GM23338 (cell line): ENCODE measurements around the gene PPIP5K2. TPM values are rescaled to one million over a fixed set of nuclear protein-coding genes. Genes with fewer than 3 reads are reported as not detected.

Source experiments
- ATAC-seq: fragments of 200-7000 bp; cut with Tn5 transposase; 3 replicates; pipeline ENCODE4 v1.9.1; 2020
- DNase-seq: peaks from one replicate; pipeline ENCODE4 v3.0.0-alpha.2; 2015; ENCODE audit warnings: low spot score
- H2AFZ ChIP-seq: fragments of 200-600 bp; sonication (generic); 2 replicates; pipeline ENCODE4 v1.8.0; 2016; ENCODE audit warnings: antibody characterized with exemption, mild to moderate bottlenecking, moderate library complexity
- H3F3A ChIP-seq: fragments of 200-600 bp; sonication (generic); replicated peaks from 2 replicates; pipeline ENCODE4 v1.8.0; 2017; ENCODE audit warnings: antibody characterized with exemption, mixed run types, low read depth
- H3K27ac ChIP-seq: fragments of 200-600 bp; sonication (generic); 2 replicates; pipeline ENCODE4 v1.6.1; 2016; ENCODE audit warnings: low read depth
- H3K27me3 ChIP-seq: fragments of 200-600 bp; sonication (generic); 2 replicates; pipeline ENCODE4 v1.8.0; 2016; ENCODE audit warnings: mild to moderate bottlenecking, mixed run types, moderate library complexity; ENCODE audit not compliant: insufficient read depth
- H3K36me3 ChIP-seq: fragments of 200-600 bp; sonication (generic); 2 replicates; pipeline ENCODE4 v1.8.0; 2016; ENCODE audit warnings: mild to moderate bottlenecking; ENCODE audit not compliant: insufficient read depth
- H3K4me1 ChIP-seq: fragments of 200-600 bp; sonication (generic); 2 replicates; pipeline ENCODE4 v1.8.0; 2016; ENCODE audit warnings: mild to moderate bottlenecking, moderate library complexity; ENCODE audit not compliant: insufficient read depth
- H3K4me2 ChIP-seq: fragments of 200-600 bp; sonication (generic); 2 replicates; pipeline ENCODE4 v1.7.1; 2017; ENCODE audit warnings: mixed run types
- H3K4me3 ChIP-seq: fragments of 200-600 bp; sonication (generic); 2 replicates; pipeline ENCODE4 v1.6.1; 2016; ENCODE audit warnings: mixed run types
- H3K79me2 ChIP-seq: fragments of 200-600 bp; sonication (generic); replicated peaks from 2 replicates; pipeline ENCODE4 v1.8.0; 2017; ENCODE audit warnings: mild to moderate bottlenecking; ENCODE audit not compliant: insufficient read depth
- H3K9me2 ChIP-seq: fragments of 200-600 bp; sonication (generic); 2 replicates; pipeline ENCODE4 v1.8.0; 2017; ENCODE audit not compliant: insufficient read depth
- H4K20me1 ChIP-seq: fragments of 200-600 bp; sonication (generic); replicated peaks from 2 replicates; pipeline ENCODE4 v1.8.0; 2017; ENCODE audit warnings: mild to moderate bottlenecking; ENCODE audit not compliant: insufficient read depth
- H3K27ac Mint-ChIP-seq: 2 replicates; pipeline ENCODE4 v1.8.0; 2020; ENCODE audit warnings: inconsistent platforms, mild to moderate bottlenecking, moderate library complexity, mixed read lengths
- H3K27me3 Mint-ChIP-seq: 3 replicates; pipeline ENCODE4 v1.8.0; 2022; ENCODE audit warnings: low read depth, mild to moderate bottlenecking, moderate library complexity, mixed read lengths, inconsistent platforms; ENCODE audit not compliant: insufficient read depth, poor library complexity
- H3K36me3 Mint-ChIP-seq: 3 replicates; pipeline ENCODE4 v1.8.0; 2021; ENCODE audit warnings: low read depth, mild to moderate bottlenecking, inconsistent platforms, moderate library complexity, mixed read lengths
- H3K4me1 Mint-ChIP-seq: 3 replicates; pipeline ENCODE4 v1.8.0; 2020; ENCODE audit warnings: mild to moderate bottlenecking, inconsistent platforms, mixed read lengths
- H3K4me3 Mint-ChIP-seq: 3 replicates; pipeline ENCODE4 v1.8.0; 2021; ENCODE audit warnings: moderate library complexity, mild to moderate bottlenecking, inconsistent platforms, mixed read lengths
- H3K9me3 Mint-ChIP-seq: 3 replicates; pipeline ENCODE4 v1.8.0; 2020; ENCODE audit warnings: moderate library complexity, mild to moderate bottlenecking, inconsistent platforms, mixed read lengths
- EZH2 ChIP-seq: fragments of 200-600 bp; sonication (generic); IDR thresholded peaks from one replicate; pipeline ENCODE4 v1.8.0; 2017; ENCODE audit warnings: antibody characterized with exemption, mild to moderate bottlenecking, low read depth; ENCODE audit not compliant: unreplicated experiment
- EZH2phosphoT487 ChIP-seq: fragments of 200-600 bp; sonication (generic); IDR thresholded peaks from one replicate; pipeline ENCODE4 v1.8.1; 2018; ENCODE audit warnings: antibody characterized with exemption; ENCODE audit not compliant: unreplicated experiment
- JUNB ChIP-seq: IDR thresholded peaks from one replicate; pipeline ENCODE4 v1.6.1; 2016; ENCODE audit warnings: antibody characterized with exemption; ENCODE audit not compliant: unreplicated experiment
- NANOG ChIP-seq: IDR thresholded peaks from 2 replicates; pipeline ENCODE4 v1.6.1; 2016; ENCODE audit warnings: antibody characterized with exemption, borderline replicate concordance
- POLR2AphosphoS5 ChIP-seq: IDR thresholded peaks from 2 replicates; pipeline ENCODE4 v1.6.1; 2016; ENCODE audit warnings: antibody characterized with exemption, low read depth
- ZNF331 ChIP-seq: fragments of 250-450 bp; sonication (Bioruptor Pico); IDR thresholded peaks from 2 replicates; pipeline ENCODE4 v1.5.0; 2020; ENCODE audit warnings: low read depth, mild to moderate bottlenecking, moderate library complexity
- ZNF462 ChIP-seq: fragments of 250-450 bp; sonication (Bioruptor Pico); IDR thresholded peaks from 2 replicates; pipeline ENCODE4 v1.5.0; 2020; ENCODE audit warnings: mild to moderate bottlenecking, moderate library complexity
- polyA plus RNA-seq: library from polyadenylated mRNA; unstranded; fragments of >200 nt; fragmentation: Nextera tagmentation; extraction: Ambion mirVana; gene quantifications from 2 replicates; pipeline ENCODE4 v1.2.1, GENCODE V29; 2016
- total RNA-seq: library from RNA; depleted of rRNA; stranded (reverse); fragments of >200 nt; shearing (Covaris generic); gene quantifications from 2 replicates; pipeline ENCODE4 v1.2.3, GENCODE V29; 2014

PPIP5K2 gene
- total and polyA plus RNA-seq, 2 experiments from 2014 or later = 41.7 to 45.4 TPM

DNA sequence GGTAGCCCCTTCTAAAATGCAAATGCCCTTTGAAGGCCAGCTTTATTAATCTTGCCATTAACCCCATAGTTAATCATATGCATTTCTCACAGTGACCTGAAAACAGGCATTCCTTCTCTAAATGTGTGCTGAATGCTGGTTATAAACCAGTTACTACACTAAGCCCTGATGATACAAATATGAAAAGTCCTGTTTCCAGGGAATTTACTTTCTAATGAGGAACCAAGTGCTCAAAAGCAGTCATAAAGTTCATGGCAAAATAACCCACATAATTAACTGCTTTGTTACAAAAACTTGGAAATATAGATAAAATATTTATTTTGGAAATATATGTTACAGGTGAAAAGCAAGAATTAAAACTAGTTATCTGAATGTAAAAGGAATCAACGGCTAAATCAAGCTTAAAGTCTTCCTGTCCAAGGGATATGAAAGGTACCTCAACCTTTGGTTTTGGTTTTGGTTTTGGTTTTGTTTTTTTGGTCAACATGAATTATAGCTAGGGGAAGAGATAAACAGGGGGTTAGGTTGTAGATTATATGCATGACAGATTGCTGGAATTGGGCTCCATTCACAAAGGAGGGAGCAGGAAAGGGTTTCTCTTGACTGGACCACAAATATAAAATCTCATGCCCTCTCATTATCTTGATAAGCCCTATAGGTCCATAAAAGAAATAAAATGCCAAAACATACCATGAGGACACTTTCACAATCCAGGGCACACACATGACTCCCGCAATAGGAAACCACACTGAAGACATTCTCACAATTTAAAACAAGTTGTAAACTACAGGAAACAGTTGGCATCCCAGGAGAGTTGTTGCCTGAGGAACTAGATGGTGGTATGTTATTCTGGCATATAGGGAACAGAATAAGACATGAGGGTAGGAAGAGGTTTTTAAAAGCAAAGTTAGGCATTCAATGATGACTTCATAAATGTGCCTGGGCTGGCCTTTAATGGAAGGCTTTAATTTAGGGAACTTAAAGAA is 91.8 kb downstream of the PPIP5K2 start:
- H3K36me3 Mint-ChIP-seq = no peaks in the 10 kb centered on the region
- Histone ChIP-seq H3K27ac (no peak overlapping the region), H3K36me3 (no peaks in the 10 kb centered on the region), H3K4me2 (no peak overlapping the region), H3K9me2 (no peaks in the 10 kb centered on the region), H4K20me1 (no peaks in the 10 kb centered on the region), H3K4me1 (peaks cover 10% of the 10 kb centered on the region; the same call in 1 of the 2 replicates), H3K79me2 (no peaks in the 10 kb centered on the region), H3K4me3 (no peak overlapping the region), H3F3A (no peaks in the 10 kb centered on the region), H2AFZ (no peak overlapping the region), H3K27me3 (no peaks in the 10 kb centered on the region)
- peaks cover 14% of the 10 kb centered on the region; the same call in 2 of the 3 replicates for H3K4me1 Mint-ChIP-seq
- ATAC-seq = no peak
- TF ChIP-seq POLR2AphosphoS5 (no peak), JUNB (no peak), ZNF331 (CRISPR knock-in tag) (no peak), ZNF462 (no peak), EZH2phosphoT487 (no peak), EZH2 (no peak), NANOG (no peak)
- H3K4me3 Mint-ChIP-seq = no peak overlapping the region
- 0 out of 2 replicates have a peak overlapping the region, but pooled peaks have one; percentile 3 for H3K27ac Mint-ChIP-seq
- H3K9me3 Mint-ChIP-seq = no peaks in the 10 kb centered on the region
- H3K27me3 Mint-ChIP-seq = no peaks in the 10 kb centered on the region
- no peak for DNase-seq
